Measurements from ENCODE around the gene TMC1. TPM values are rescaled to one million over a fixed set of nuclear protein-coding genes. Genes with fewer than 3 reads are reported as not detected.

The TMC1 gene
- total RNA-seq, 2 donors from 2014 or later, result not detected

GRCh38 chr9:72627147-72627546 lies 105.7 kb downstream of the TMC1 start:
- no peaks in the 10 kb centered on the region for H3K36me3 ChIP-seq
- peaks cover 0 to 9% of the 10 kb centered on the region in 2 donors for H3K4me1 ChIP-seq (ENCODE audit: control insufficient read depth in 1 of 2, low read depth in 2 of 2)
- H3K27me3 ChIP-seq (replicated peaks; ENCODE audit: insufficient read depth), result no peaks in the 10 kb centered on the region
- no peak for ATAC-seq (ENCODE audit: insufficient number of reproducible peaks, low FRiP score, low read depth)
- H3K9me3 ChIP-seq, result no peaks in the 10 kb centered on the region
- no peak overlapping the region for H3K27ac ChIP-seq
- no peak overlapping the region for H3K4me3 ChIP-seq
- TF ChIP-seq, protein P1, sequence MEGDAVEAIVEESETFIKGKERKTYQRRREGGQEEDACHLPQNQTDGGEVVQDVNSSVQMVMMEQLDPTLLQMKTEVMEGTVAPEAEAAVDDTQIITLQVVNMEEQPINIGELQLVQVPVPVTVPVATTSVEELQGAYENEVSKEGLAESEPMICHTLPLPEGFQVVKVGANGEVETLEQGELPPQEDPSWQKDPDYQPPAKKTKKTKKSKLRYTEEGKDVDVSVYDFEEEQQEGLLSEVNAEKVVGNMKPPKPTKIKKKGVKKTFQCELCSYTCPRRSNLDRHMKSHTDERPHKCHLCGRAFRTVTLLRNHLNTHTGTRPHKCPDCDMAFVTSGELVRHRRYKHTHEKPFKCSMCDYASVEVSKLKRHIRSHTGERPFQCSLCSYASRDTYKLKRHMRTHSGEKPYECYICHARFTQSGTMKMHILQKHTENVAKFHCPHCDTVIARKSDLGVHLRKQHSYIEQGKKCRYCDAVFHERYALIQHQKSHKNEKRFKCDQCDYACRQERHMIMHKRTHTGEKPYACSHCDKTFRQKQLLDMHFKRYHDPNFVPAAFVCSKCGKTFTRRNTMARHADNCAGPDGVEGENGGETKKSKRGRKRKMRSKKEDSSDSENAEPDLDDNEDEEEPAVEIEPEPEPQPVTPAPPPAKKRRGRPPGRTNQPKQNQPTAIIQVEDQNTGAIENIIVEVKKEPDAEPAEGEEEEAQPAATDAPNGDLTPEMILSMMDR (IDR thresholded peaks at IDR 0.05), result no peak
- no peak for DNase-seq (ENCODE audit: low spot score)

DNA sequence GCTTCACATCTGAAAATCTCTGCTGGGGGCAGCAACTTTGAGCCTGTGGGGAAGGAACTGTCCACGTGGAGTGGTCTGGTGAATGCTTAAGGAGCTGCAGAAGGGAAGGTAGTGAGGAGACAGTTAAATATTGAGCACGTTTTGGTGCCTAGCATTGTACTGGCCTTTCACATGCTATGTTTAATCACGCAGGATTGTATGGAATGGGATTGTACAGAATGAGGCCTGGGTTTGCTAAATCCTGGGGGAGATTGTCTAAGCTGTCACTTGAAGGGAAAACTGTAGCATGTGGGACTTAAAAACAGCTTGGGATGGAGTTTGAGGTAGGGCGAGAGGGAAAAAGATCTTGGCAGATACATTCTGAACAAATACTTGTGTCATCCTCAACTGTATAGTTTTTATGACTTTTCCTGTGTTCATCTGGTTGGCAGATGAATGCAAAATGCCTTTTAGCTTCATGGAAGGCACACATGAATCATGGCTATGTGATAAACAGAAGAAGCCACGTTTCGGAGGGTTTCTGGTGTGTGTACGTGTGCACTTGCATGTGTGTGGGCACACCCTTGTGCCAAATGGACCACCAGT lies 106.6 kb downstream of the TMC1 start:
- Histone ChIP-seq H3K9me3 (no peaks in the 10 kb centered on the region), H3K27ac (no peak overlapping the region), H3K27me3 (replicated peaks; ENCODE audit: insufficient read depth) (no peaks in the 10 kb centered on the region), H3K4me1 (ENCODE audit: control insufficient read depth in 1 of 2, low read depth in 2 of 2) (peaks cover 0 to 9% of the 10 kb centered on the region in 2 donors), H3K36me3 (no peaks in the 10 kb centered on the region), H3K4me3 (no peak overlapping the region)
- ATAC-seq (ENCODE audit: insufficient number of reproducible peaks, low FRiP score, low read depth) (no peak), DNase-seq (ENCODE audit: low spot score) (no peak)
- TF ChIP-seq, protein P1 (IDR thresholded peaks at IDR 0.05), result no peak

DNA sequence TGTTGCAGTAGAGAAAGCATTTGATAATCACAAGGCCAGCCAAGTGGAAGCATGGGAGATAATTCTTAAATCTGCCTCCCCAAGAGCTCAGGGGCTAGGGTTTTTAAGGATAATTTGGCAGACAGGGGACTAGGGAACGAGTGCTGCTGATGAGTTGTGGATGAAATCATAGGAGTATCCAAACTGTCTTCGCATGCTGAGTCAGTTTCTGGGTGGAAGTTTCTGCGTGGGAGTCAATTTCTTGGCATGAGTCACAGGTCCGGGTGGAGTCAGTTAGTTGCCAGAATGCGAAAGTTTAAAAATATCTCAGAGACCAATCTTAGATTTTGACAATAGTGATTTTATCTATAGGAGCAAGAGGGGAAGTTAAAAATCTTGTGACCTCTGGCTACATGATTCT lies 112.6 kb downstream of the TMC1 start:
- TF ChIP-seq, protein P1 (IDR thresholded peaks at IDR 0.05), result no peak
- DNase-seq (ENCODE audit: low spot score), result no peak
- Histone ChIP-seq H3K4me1 (ENCODE audit: control insufficient read depth in 1 of 2, low read depth in 2 of 2) (no peaks in the 10 kb centered on the region), H3K9me3 (peaks cover 5% of the 10 kb centered on the region), H3K27me3 (replicated peaks; ENCODE audit: insufficient read depth) (no peaks in the 10 kb centered on the region), H3K4me3 (no peak overlapping the region), H3K27ac (no peak overlapping the region), H3K36me3 (no peaks in the 10 kb centered on the region)
- no peak for ATAC-seq (ENCODE audit: insufficient number of reproducible peaks, low FRiP score, low read depth)

DNA sequence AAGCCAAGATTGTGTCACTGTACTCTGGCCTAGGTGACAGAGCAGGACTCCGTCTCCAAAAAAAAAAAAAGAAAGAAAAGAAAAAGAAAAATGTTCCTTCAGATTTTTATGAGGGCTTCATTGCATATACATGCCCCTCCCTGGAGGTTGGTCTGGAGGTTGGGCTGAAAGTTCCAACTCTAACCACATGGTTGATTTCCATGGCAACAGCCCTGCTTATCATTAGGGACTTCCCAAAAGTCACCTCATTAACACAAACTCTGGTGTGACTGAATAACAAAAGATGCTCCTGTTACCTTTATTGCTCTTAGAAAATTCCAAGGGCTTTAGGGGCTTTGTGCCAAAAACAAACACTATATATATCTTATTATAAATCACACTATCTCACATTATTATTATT lies 113.8 kb downstream of the TMC1 start:
- Histone ChIP-seq H3K27ac (no peak overlapping the region), H3K27me3 (replicated peaks; ENCODE audit: insufficient read depth) (no peaks in the 10 kb centered on the region), H3K4me1 (ENCODE audit: control insufficient read depth in 1 of 2, low read depth in 2 of 2) (no peaks in the 10 kb centered on the region), H3K4me3 (no peak overlapping the region), H3K9me3 (peaks cover 5% of the 10 kb centered on the region), H3K36me3 (no peaks in the 10 kb centered on the region)
- TF ChIP-seq, protein P1 (IDR thresholded peaks at IDR 0.05), result no peak
- DNase-seq (ENCODE audit: low spot score), result no peak
- no peak for ATAC-seq (ENCODE audit: insufficient number of reproducible peaks, low FRiP score, low read depth)

DNA sequence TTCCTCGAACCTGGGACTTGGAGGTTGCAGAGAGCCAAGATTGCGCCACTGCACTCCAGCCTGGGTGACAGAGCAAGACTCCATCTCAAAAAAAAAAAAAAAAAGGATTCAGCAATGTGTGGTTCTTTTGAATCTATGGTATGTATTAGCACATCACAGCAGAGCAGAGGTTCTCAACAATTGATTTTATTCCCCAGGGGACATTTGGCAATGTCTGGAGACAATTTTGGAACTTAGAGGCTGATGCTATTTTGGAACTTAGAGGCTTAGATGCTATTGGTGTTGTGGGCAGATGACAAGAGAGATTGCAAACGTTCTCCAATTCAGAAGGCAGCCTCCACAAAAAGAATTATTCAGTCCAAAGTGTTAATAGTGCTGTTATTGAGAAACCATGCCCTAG lies 115.2 kb downstream of the TMC1 start:
- peaks cover 5% of the 10 kb centered on the region for H3K9me3 ChIP-seq
- TF ChIP-seq, protein P1 (IDR thresholded peaks at IDR 0.05), result no peak
- no peak for DNase-seq (ENCODE audit: low spot score)
- H3K4me3 ChIP-seq, result no peak overlapping the region
- H3K36me3 ChIP-seq, result no peaks in the 10 kb centered on the region
- H3K27me3 ChIP-seq (replicated peaks; ENCODE audit: insufficient read depth), result no peaks in the 10 kb centered on the region
- H3K4me1 ChIP-seq (ENCODE audit: control insufficient read depth in 1 of 2, low read depth in 2 of 2), result no peaks in the 10 kb centered on the region
- ATAC-seq (ENCODE audit: insufficient number of reproducible peaks, low FRiP score, low read depth), result no peak
- no peak overlapping the region for H3K27ac ChIP-seq
